Endothelial cell of umbilical vein (primary cell): ENCODE results near the gene TADA1. TPM values are rescaled to one million over a fixed set of nuclear protein-coding genes. Genes with fewer than 3 reads are reported as not detected.

Experiments used
- BruUV-seq: library from RNA; stranded (reverse); fragments of 400-500 nt; replicated peaks from 2 replicates; lab custom pipeline; 2021; lab: Mats Ljungman, UMichigan
- CTCF ChIA-PET: fragments of 300-600, 350-600 bp; sonication (Branson Sonifier 250); formaldehyde crosslinking; loops from one replicate; lab custom pipeline; 2021; ENCODE audit warnings: antibody characterized with exemption, inconsistent platforms; lab: Charles Lee
- POLR2A ChIA-PET: fragments of 300-600, 350-600 bp; sonication (Branson Sonifier 250); formaldehyde crosslinking; loops from one replicate; lab custom pipeline; 2021; ENCODE audit warnings: antibody characterized with exemption, inconsistent platforms; lab: Charles Lee
- DNase-seq: peaks from one replicate; pipeline ENCODE4 v3.0.0-alpha.2; 2011; ENCODE audit warnings: low read depth, low spot score
- FAIRE-seq: peaks from 2 replicates; lab custom pipeline; 2011; peaks lifted over from hg19 to GRCh38; lab: Jason Lieb, UNC
- H2AFZ ChIP-seq: 2 replicates; pipeline ENCODE4 v1.6.0; 2012; ENCODE audit warnings: low read depth, low read length, control low read depth, inconsistent platforms
- H3K27ac ChIP-seq: 2 replicates; pipeline ENCODE4 v1.5.1; 2011; ENCODE audit warnings: low read depth, mild to moderate bottlenecking, control low read depth, low read length, moderate library complexity; ENCODE audit not compliant: insufficient read depth
- H3K27me3 ChIP-seq, 2 experiments: 2 replicates each; pipeline versions ENCODE4 v1.6.0 to v1.6.1; 2011; ENCODE audit warnings: low read length in 2 of 2, mixed read lengths in 1 of 2; ENCODE audit not compliant: control insufficient read depth in 2 of 2, insufficient read depth in 2 of 2
- H3K36me3 ChIP-seq, 2 experiments: 2 replicates in 1 of 2; 3 replicates in 1 of 2; pipeline ENCODE4 v1.5.1; 2011; ENCODE audit warnings: low read length in 2 of 2, mild to moderate bottlenecking in 1 of 2, moderate library complexity in 1 of 2; ENCODE audit not compliant: control insufficient read depth in 2 of 2, insufficient read depth in 2 of 2; ENCODE audit errors: extremely low read depth in 1 of 2
- H3K4me1 ChIP-seq: 3 replicates; pipeline ENCODE4 v1.5.1; 2011; ENCODE audit warnings: mild to moderate bottlenecking, low read length; ENCODE audit not compliant: control insufficient read depth, insufficient read depth; ENCODE audit errors: extremely low read depth
- H3K4me2 ChIP-seq: 2 replicates; pipeline ENCODE4 v1.6.1; 2011; ENCODE audit warnings: low read length, control low read depth, mixed read lengths; ENCODE audit not compliant: insufficient read depth
- H3K4me3 ChIP-seq, 3 experiments: fragments of 200-600 bp in 1 of 3; sonication (generic), shearing (Covaris generic) in 1 of 3; replicated peaks in 1 of 3; 2 replicates each; pipeline ENCODE4 v1.5.1; 2011 to 2016; ENCODE audit warnings: control low read depth in 3 of 3, low read length in 3 of 3, mild to moderate bottlenecking in 2 of 3, inconsistent platforms in 1 of 3, low read depth in 1 of 3, moderate library complexity in 1 of 3; ENCODE audit not compliant: insufficient read depth in 1 of 3
- H3K79me2 ChIP-seq: 2 replicates; pipeline ENCODE4 v1.6.0; 2012; ENCODE audit warnings: low read length, inconsistent platforms; ENCODE audit not compliant: control insufficient read depth, insufficient read depth
- H3K9ac ChIP-seq: replicated peaks from 2 replicates; pipeline ENCODE3; 2011; ENCODE audit warnings: low read length, control low read depth; ENCODE audit not compliant: insufficient read depth; ENCODE audit errors: extremely low read depth
- H3K9me1 ChIP-seq: replicated peaks from 3 replicates; pipeline ENCODE4 v1.6.0; 2011; ENCODE audit warnings: mild to moderate bottlenecking, low read length; ENCODE audit not compliant: control insufficient read depth, insufficient read depth; ENCODE audit errors: extremely low read depth
- H3K9me3 ChIP-seq: replicated peaks from 2 replicates; pipeline ENCODE4 v1.5.1; 2012; ENCODE audit warnings: low read length, inconsistent platforms; ENCODE audit not compliant: control insufficient read depth, insufficient read depth
- H4K20me1 ChIP-seq: replicated peaks from 2 replicates; pipeline ENCODE3; 2011; ENCODE audit warnings: mild to moderate bottlenecking, low read length; ENCODE audit not compliant: control insufficient read depth, insufficient read depth; ENCODE audit errors: extremely low read depth
- CTCF ChIP-seq, 2 donors: IDR thresholded peaks; 1 replicate in 1 of 2; 2 replicates in 1 of 2; pipeline ENCODE4 v1.5.1; 2011; ENCODE audit warnings: low read length in 2 of 2, mild to moderate bottlenecking in 2 of 2, moderate library complexity in 2 of 2, control low read depth in 1 of 2, inconsistent platforms in 1 of 2, low read depth in 1 of 2; ENCODE audit not compliant: insufficient read depth in 1 of 2; ENCODE audit errors: extremely low read depth in 1 of 2
- EZH2 ChIP-seq: IDR thresholded peaks from 2 replicates; pipeline ENCODE4 v1.6.1; 2012; ENCODE audit warnings: borderline replicate concordance, low read depth, mild to moderate bottlenecking, moderate library complexity, low read length, inconsistent platforms; ENCODE audit not compliant: severe bottlenecking
- FOS ChIP-seq: IDR thresholded peaks from 2 replicates; pipeline ENCODE4 v1.6.1; 2011; ENCODE audit warnings: mild to moderate bottlenecking, low read length, moderate library complexity, borderline replicate concordance; ENCODE audit not compliant: insufficient read depth
- GATA2 ChIP-seq: IDR thresholded peaks from 2 replicates; pipeline ENCODE4 v1.7.0; 2011; ENCODE audit warnings: low read depth, mild to moderate bottlenecking, moderate library complexity, mixed read lengths, low read length; ENCODE audit not compliant: insufficient read length, insufficient read depth
- JUN ChIP-seq: IDR thresholded peaks from 2 replicates; pipeline ENCODE4 v1.6.1; 2011; ENCODE audit warnings: borderline replicate concordance, low read depth; ENCODE audit not compliant: insufficient read length, insufficient read depth
- MYC ChIP-seq: IDR thresholded peaks from one replicate; pipeline ENCODE4 v1.6.1; 2011; ENCODE audit warnings: mild to moderate bottlenecking, low read depth, low read length
- POLR2A ChIP-seq: IDR thresholded peaks from 2 replicates; pipeline ENCODE4 v1.6.1; 2012; ENCODE audit warnings: low read depth, mild to moderate bottlenecking, control low read depth, low read length
- POLR2AphosphoS5 ChIP-seq: IDR thresholded peaks from 2 replicates; pipeline ENCODE4 v1.6.1; 2012; ENCODE audit warnings: low read depth, mild to moderate bottlenecking, control low read depth, low read length, moderate library complexity; ENCODE audit not compliant: insufficient read depth
- dilution Hi-C: fragments of 300-500 bp; cut with MboI; formaldehyde crosslinking; loops from one replicate; pipeline ENCODE4 v1.15.0; 2019; ENCODE audit warnings: low sequenced_read_pairs; ENCODE audit not compliant: extremely low pct_ligation_motif_present
- intact Hi-C: fragments of 100-400 bp; cut with micrococcal nuclease; formaldehyde crosslinking; loops from one replicate; pipeline ENCODE4 v1.10.0; 2022
- polyA plus RNA-seq, 4 experiments: library from polyadenylated mRNA; depleted of rRNA in 3 of 4; stranded (reverse) in 3 of 4; unstranded in 1 of 4; fragments of >200 nt; gene quantifications; 2 replicates each; pipeline versions ENCODE4 v1.2.1 to v1.2.3, GENCODE V29; 2011 to 2012; ENCODE audit warnings: missing spikeins in 1 of 4
- total RNA-seq: library from RNA; stranded (reverse); gene quantifications from 2 replicates; pipeline ENCODE4 v1.2.3, GENCODE V29; 2021
- TF ChIP-seq, protein P1 (sequence below): IDR thresholded peaks from 2 replicates; pipeline ENCODE4 v1.6.1; 2011; ENCODE audit not compliant: insufficient read depth, insufficient read length

The TADA1 gene
- total and polyA plus RNA-seq, 2 donors (not counting 3 experiments of a cell fraction or from before 2014, with no cell fraction given): 7.0 to 7.9 TPM

DNA sequence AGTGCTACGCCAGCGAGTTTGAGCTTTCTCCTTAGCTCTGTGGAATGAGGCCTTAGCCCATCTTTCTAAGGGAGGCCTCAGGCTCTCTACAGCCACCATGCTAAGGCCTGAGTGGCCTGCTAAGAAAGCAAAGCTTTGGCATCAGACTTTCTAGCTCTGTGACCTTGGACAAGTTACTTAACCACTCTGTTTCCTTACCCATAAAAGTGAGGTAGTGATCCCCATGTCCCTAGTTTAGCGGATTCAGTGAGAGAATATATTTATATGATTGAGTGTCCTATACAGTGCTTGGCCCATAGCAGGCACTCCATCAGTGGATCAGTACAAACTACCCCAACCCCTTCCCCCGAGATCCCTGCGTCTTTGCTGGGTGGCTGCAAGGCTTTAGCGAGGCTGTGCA is 32.7 kb downstream of the TADA1 start:
- POLR2A ChIA-PET: no interaction called here
- H3K79me2 ChIP-seq: peaks cover 61% of the 10 kb centered on the region

More for the DNA sequence above, 32.7 kb downstream of the TADA1 start:
- CTCF ChIA-PET: interaction anchor here (0.8 kb wide), 1 partner anchor 32 kb away, joined by 3 read pairs; the partner anchor contains the start of gene TADA1
- Histone ChIP-seq H3K9ac (no peak overlapping the region), H3K36me3 (peaks cover 24 to 46% of the 10 kb centered on the region in 2 experiments), H3K9me1 (no peaks in the 10 kb centered on the region), H3K9me3 (no peaks in the 10 kb centered on the region), H3K4me1 (peaks cover 18% of the 10 kb centered on the region), H3K4me2 (no peak overlapping the region), H2AFZ (no peak overlapping the region), H3K4me3 (no peak overlapping the region), H3K27ac (no peak overlapping the region), H4K20me1 (no peaks in the 10 kb centered on the region), H3K27me3 (no peaks in the 10 kb centered on the region)
- no TSS peak for BruUV-seq
- TF ChIP-seq MYC (no peak), EZH2 (no peak), GATA2 (no peak), FOS (no peak), JUN (no peak), CTCF (IDR thresholded peaks at IDR 0.05; ENCODE audit: extremely low read depth in 1 of 2, insufficient read depth in 1 of 2, low read depth in 1 of 2, low read length in 2 of 2) (no peak), POLR2A (no peak), POLR2AphosphoS5 (no peak)
- TF ChIP-seq, protein P1, sequence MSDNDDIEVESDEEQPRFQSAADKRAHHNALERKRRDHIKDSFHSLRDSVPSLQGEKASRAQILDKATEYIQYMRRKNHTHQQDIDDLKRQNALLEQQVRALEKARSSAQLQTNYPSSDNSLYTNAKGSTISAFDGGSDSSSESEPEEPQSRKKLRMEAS: no peak
- dilution Hi-C loops (no loop called here), intact Hi-C loops (loop anchor here (5.0 to 10.0 kb wide), 2 partner anchors 379 to 919 kb away; partner anchors contain the start of gene POU2F1)
- FAIRE-seq: no peak
- no peak for DNase-seq
